ENCODE measurements around the gene USP40. TPM values are rescaled to one million over a fixed set of nuclear protein-coding genes. Genes with fewer than 3 reads are reported as not detected.

USP40 gene
- polyA plus RNA-seq, 2 of the 4 experiments (the other 2 are of a cell fraction), result 22.9 to 57.0 TPM

DNA sequence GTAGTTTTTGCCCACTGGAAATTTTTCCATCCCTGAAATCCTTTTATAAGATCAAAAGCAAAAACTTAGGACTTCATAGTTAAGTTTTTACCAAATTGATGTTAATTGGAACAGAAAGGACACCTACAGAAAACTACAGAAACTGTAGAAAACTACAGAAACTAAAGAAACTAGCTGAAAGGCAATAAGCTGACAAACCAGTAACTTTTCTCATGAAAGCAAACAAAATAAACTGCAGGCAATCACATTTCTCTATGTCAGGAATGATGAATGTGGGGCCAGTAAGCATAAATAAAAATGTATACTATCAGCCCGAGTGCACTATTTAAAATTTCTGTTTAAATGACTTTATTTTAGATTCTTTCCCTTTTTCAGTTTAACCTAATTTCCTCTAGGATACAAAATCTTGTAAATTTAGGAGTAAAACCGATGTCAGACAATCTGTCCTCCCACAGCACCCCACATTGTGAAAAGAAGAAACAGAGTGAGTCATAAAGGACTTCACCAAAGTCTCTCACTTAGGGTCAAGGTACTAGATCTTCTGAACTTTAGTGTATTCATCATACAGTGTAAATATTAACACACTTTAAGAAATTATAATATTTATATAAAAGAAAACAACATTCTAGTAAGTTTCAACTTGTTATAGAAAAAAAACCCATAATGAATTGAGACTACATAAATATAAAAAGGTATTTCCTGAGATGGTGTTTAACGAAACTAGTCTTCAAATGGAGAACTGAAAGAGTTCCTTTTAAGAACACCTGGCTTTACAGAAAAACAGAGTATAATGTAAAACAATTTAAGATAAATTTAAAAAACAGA is 46.6 kb downstream of the USP40 start:
- TF ChIP-seq CHD4 (IDR thresholded peaks at IDR 0.05; ENCODE audit: borderline replicate concordance) (no peak), TFCP2L1 (CRISPR knock-in tag; IDR thresholded peaks at IDR 0.05) (no peak), HOXB13 (CRISPR knock-in tag; IDR thresholded peaks at IDR 0.05; ENCODE audit: low read depth) (no peak), FOSL2 (IDR thresholded peaks at IDR 0.05) (peak; percentile 35; the same call in 1 of the 2 replicates), FOSL2 (CRISPR knock-in tag; IDR thresholded peaks at IDR 0.05) (peak; percentile 52; the same call in 1 of the 2 replicates), CBX8 (IDR thresholded peaks at IDR 0.05) (no peak), MYC (IDR thresholded peaks at IDR 0.05; ENCODE audit: borderline replicate concordance, low read length) (no peak), HDAC2 (IDR thresholded peaks at IDR 0.05) (no peak), SREBF2 (IDR thresholded peaks at IDR 0.05) (no peak), ZSCAN20 (CRISPR knock-in tag; IDR thresholded peaks at IDR 0.05) (no peak), JUNB (IDR thresholded peaks at IDR 0.05) (0 out of 2 replicates have a peak, but pooled peaks have one; percentile 54), POLR2A (IDR thresholded peaks at IDR 0.05; ENCODE audit: low read length) (no peak), RFX5 (IDR thresholded peaks at IDR 0.05) (no peak)
- TF ChIP-seq, protein P1, sequence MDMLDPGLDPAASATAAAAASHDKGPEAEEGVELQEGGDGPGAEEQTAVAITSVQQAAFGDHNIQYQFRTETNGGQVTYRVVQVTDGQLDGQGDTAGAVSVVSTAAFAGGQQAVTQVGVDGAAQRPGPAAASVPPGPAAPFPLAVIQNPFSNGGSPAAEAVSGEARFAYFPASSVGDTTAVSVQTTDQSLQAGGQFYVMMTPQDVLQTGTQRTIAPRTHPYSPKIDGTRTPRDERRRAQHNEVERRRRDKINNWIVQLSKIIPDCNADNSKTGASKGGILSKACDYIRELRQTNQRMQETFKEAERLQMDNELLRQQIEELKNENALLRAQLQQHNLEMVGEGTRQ (IDR thresholded peaks at IDR 0.05), result no peak
- TF ChIP-seq, protein P2, sequence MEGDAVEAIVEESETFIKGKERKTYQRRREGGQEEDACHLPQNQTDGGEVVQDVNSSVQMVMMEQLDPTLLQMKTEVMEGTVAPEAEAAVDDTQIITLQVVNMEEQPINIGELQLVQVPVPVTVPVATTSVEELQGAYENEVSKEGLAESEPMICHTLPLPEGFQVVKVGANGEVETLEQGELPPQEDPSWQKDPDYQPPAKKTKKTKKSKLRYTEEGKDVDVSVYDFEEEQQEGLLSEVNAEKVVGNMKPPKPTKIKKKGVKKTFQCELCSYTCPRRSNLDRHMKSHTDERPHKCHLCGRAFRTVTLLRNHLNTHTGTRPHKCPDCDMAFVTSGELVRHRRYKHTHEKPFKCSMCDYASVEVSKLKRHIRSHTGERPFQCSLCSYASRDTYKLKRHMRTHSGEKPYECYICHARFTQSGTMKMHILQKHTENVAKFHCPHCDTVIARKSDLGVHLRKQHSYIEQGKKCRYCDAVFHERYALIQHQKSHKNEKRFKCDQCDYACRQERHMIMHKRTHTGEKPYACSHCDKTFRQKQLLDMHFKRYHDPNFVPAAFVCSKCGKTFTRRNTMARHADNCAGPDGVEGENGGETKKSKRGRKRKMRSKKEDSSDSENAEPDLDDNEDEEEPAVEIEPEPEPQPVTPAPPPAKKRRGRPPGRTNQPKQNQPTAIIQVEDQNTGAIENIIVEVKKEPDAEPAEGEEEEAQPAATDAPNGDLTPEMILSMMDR (IDR thresholded peaks at IDR 0.05), result no peak
- peak overlapping the region; percentile 71 for H3K4me2 ChIP-seq
- H3K27ac ChIP-seq, result peak overlapping the region; percentile 77 to 83
- ChIA-PET POLR2A (no interaction called here), CTCF (no interaction called here)
- peaks cover 17% of the 10 kb centered on the region; the same call in 2 of the 3 replicates for H3K9me3 ChIP-seq
- H3K4me1 ChIP-seq, result peaks cover 32% of the 10 kb centered on the region
- peak in 1 of 2 experiments; percentile 18 for DNase-seq (ENCODE audit: low read depth in 1 of 2, low spot score in 1 of 2)
- H3K4me3 ChIP-seq, result 0 out of 3 replicates have a peak overlapping the region, but pooled peaks have one; percentile 4
- peak; percentile 68 for FAIRE-seq
- no peak for ATAC-seq
- WGBS (ENCODE audit: missing lambda C conversion rate), result 30% methylated on average over 3 of the region's 3 CpGs

DNA sequence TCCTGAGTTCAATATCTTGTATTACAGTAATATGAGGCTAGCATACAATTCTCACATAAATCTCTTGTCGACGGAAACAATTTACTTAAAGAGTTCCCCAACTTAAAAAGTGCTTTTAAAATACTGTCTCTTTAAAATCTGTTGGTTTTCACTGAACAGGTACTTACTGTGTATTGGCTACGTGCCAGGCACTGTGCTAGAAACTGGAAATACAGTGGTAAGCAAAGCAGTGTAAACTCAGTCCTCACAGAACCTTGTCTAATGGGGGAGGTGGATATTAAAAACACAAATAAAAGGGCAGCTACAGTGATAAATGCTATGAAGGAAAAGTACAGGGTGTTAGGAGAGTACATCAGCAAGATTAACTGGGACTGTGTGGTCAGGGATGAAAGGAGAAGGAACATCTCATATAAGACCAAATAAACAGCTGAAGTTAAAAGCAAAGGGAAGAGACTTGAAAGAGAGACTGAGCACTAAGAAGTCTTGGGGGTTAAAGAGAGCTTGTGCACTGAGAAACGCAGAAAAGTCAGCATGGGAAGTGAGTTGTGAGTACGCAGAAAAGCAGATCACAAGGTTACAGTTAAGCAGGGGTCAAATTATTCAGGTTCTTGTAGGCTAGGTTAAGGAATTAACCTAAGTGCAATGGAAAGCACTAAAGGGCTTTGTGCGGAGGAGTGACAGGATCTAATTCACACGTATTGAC is 52.5 kb downstream of the USP40 start:
- Histone ChIP-seq H3K27ac (peak overlapping the region; percentile 29 to 41; a peak in 4 of 6 replicates), H3K9me3 (peaks cover 19% of the 10 kb centered on the region; the same call in 2 of the 3 replicates), H3K4me1 (peaks cover 31% of the 10 kb centered on the region), H3K4me2 (no peak overlapping the region), H3K4me3 (no peak overlapping the region)
- POLR2A ChIA-PET, result no interaction called here
- ATAC-seq, result no peak
- TF ChIP-seq, protein P1 (IDR thresholded peaks at IDR 0.05), result no peak
- no peak for TF ChIP-seq NR3C1 (IDR thresholded peaks at IDR 0.05)
- no peak for TF ChIP-seq MAZ (IDR thresholded peaks at IDR 0.05; ENCODE audit: borderline replicate concordance, low read depth, low read length)
- no peak for TF ChIP-seq RFX5 (IDR thresholded peaks at IDR 0.05)
- TF ChIP-seq ZC3H11A (IDR thresholded peaks at IDR 0.05), result no peak
- no peak for TF ChIP-seq ESRRA (IDR thresholded peaks at IDR 0.05; ENCODE audit: borderline replicate concordance, low read length)
- TF ChIP-seq, protein P3, sequence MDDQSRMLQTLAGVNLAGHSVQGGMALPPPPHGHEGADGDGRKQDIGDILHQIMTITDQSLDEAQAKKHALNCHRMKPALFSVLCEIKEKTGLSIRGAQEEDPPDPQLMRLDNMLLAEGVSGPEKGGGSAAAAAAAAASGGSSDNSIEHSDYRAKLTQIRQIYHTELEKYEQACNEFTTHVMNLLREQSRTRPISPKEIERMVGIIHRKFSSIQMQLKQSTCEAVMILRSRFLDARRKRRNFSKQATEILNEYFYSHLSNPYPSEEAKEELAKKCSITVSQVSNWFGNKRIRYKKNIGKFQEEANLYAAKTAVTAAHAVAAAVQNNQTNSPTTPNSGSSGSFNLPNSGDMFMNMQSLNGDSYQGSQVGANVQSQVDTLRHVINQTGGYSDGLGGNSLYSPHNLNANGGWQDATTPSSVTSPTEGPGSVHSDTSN (IDR thresholded peaks at IDR 0.05), result no peak
- TF ChIP-seq ZFP36 (IDR thresholded peaks at IDR 0.05; ENCODE audit: borderline replicate concordance, partially characterized antibody), result no peak
- TF ChIP-seq, protein P4, sequence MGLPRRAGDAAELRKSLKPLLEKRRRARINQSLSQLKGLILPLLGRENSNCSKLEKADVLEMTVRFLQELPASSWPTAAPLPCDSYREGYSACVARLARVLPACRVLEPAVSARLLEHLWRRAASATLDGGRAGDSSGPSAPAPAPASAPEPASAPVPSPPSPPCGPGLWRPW (IDR thresholded peaks at IDR 0.05), result no peak
- no peak for TF ChIP-seq RARB (CRISPR knock-in tag; IDR thresholded peaks at IDR 0.05)
- TF ChIP-seq NFE2L2 (conservative IDR thresholded peaks at IDR 0.05; ENCODE audit: low read length), result no peak
- no peak for TF ChIP-seq RAD21 (conservative IDR thresholded peaks at IDR 0.05 in 1 of 2, IDR thresholded peaks at IDR 0.05 in 1 of 2)
- no peak for TF ChIP-seq HEYL (CRISPR knock-in tag; IDR thresholded peaks at IDR 0.05)
- no peak for TF ChIP-seq TP53 (CRISPR knock-in tag; IDR thresholded peaks at IDR 0.05)
- no peak for FAIRE-seq
- WGBS (ENCODE audit: missing lambda C conversion rate), result 91% methylated on average over 7 of the region's 7 CpGs
- DNase-seq (ENCODE audit: low read depth in 1 of 2, low spot score in 1 of 2), result no peak
- CTCF ChIA-PET, result interaction anchor here (0.8 kb wide), 1 partner anchor 325 kb away, joined by 3 read pairs; no protein-coding TSS in a partner anchor
